HL-60 (cell line): ENCODE measurements around the gene TRPC1.

Experiments
- CTCF ChIP-seq: IDR thresholded peaks from one replicate; pipeline ENCODE4 v1.5.1; 2011; ENCODE audit warnings: low read length, control low read depth, inconsistent platforms; ENCODE audit not compliant: insufficient read depth
- POLR2AphosphoS5 ChIP-seq: IDR thresholded peaks from 2 replicates; pipeline ENCODE4 v1.6.1; 2012; ENCODE audit warnings: low read depth

GRCh38 chr3:142734834-142735233, 11.0 kb downstream of the TRPC1 start:
- TF ChIP-seq POLR2AphosphoS5 (no peak), CTCF (no peak)
